SKM-1 treated with dmso at 0.1 percent for 144 hours (cell line): ENCODE data around the gene ESD.
"Not testable (repeated sequence)": the region's sequence is repeated elsewhere in the genome, so short reads cannot be mapped to it uniquely, and the experiment has no call there.

Source experiments
- DNase-seq: peaks from one replicate; lab custom pipeline; 2025; ENCODE audit not compliant: unreplicated experiment; lab: John Stamatoyannopoulos, UW

Gene ESD, protein sequence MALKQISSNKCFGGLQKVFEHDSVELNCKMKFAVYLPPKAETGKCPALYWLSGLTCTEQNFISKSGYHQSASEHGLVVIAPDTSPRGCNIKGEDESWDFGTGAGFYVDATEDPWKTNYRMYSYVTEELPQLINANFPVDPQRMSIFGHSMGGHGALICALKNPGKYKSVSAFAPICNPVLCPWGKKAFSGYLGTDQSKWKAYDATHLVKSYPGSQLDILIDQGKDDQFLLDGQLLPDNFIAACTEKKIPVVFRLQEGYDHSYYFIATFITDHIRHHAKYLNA

GRCh38 chr13:46796515-46797474 lies at the start of gene ESD:
Gene ESD (minus strand): TSS chr13:46797161. CDS start chr13:46791413, 5,748 bp downstream.
- peak; percentile 90 for DNase-seq

- DNase-seq, result no peak
Measured at GRCh38 chr13:46846726-46847125, 49.8 kb upstream of the ESD start.

GRCh38 chr13:46845146-46845545 lies 48.2 kb upstream of the ESD start:
- no peak for DNase-seq

DNA sequence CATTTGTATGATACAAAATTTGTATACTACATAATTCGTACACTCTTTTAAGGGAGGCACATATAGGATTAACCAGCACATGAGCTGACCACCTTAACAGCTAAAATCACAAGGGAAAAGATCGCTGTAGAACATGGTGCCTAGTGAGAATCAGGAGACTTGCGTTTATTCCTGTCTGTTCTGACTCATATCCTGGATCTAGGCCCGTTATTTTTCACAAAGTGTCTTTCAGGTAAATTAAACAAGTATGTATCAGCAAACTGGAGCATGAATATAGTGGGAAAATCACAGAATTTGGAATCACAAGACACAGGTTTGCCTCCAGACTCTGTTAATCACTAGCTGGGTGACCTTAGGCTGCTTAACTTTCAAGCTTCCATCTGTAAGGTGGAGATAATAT lies 47.5 kb upstream of the ESD start:
- DNase-seq, result no peak

GRCh38 chr13:46839399-46839798 lies 42.4 kb upstream of the ESD start:
- DNase-seq, result no peak

DNA sequence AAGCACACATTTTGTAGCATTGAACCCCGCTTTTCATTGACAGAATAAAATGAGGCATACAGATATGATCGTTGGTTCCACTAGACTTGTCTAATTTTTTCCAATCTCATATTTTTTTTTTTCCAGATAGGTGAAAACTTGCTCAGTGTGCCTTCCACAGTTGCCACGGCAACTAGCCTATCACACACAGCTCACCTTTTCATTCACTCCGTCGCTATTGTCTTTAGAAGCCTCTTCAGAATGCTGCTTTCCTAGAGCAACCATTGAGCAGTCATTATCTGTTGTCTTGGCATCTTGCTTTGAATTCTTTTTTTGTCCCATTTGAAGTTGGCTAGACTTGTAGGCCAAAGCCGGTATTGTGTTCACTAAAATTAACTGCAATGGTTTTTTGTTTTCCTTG lies 37.7 kb upstream of the ESD start:
- no peak for DNase-seq

GRCh38 chr13:46831588-46832194 lies 34.7 kb upstream of the ESD start:
- DNase-seq, result peak; percentile 47

GRCh38 chr13:46830405-46831005 lies 33.5 kb upstream of the ESD start:
- DNase-seq, result no peak

DNA sequence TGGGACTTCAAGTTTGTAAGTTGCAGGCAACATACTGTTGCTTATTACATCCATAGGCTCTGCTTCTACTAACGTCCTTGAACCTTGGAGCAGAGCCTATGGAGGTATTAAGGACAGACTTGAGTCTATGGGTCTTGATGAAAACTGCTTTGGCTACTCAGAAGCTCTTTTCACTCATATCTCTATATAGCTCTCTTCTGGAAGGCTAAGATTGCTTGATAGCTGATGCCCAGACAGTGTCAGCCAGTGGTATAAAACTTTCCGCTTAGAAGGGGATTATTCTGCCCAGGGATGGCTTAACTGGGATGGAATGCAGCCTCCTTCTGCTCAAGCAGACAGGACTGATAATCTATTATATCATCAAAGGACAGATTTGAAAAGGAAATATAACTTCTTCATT lies 25.6 kb upstream of the ESD start:
- DNase-seq, result no peak

DNA sequence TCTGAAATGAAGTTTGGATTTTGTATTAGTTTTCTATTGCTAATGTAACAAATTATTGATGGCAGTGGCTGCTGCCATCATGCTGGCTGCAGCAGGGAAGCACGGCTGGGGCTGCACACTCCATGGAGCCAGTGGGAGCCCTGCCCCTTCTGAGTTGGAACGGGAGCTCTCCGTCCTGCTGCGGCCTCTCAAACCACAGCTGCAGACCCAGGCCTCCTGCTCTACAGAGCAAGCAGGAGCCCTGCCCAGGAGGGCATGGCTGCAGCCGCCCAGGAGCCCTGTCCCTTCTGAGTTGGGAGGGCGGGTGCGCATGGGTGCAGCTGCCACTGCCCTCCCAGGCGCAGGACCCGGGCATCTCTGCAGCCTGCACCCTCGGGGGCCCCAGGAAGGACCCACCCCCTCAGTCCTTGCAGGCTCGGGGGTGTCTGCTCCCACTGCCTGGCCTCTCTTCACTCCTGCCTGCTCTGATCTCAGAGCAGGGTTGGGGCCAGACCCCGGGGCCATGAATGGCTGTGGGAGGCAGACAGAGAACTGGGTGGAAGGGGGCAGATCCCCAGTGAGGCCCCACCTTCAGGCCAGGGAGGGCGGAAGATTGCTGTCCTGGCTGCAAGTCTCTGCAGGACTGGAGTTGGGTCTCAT lies 21.0 kb upstream of the ESD start:
- no peak for DNase-seq

GRCh38 chr13:46817095-46817494 lies 20.1 kb upstream of the ESD start:
- DNase-seq, result no peak

DNA sequence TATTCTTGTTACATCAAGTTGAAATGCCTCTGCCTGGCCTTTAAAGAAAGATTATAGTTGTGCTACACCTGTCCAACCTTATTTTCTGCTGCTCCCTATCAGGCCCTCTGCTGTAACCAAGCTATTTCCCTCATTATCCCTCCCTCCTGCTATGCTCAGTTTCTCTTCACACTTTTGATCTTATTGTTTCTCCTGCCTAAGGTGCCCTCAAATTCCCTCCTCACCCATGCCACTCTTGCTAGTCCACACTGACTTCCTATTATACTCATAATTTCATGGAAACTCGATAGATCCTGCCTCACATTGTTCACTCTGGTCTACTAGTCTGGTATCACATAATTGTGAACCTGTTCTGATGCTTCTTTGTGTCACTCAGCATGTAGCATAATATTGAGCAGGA lies 19.4 kb upstream of the ESD start:
- no peak for DNase-seq

GRCh38 chr13:46812301-46812797 lies 15.4 kb upstream of the ESD start:
- DNase-seq, result no peak

DNA sequence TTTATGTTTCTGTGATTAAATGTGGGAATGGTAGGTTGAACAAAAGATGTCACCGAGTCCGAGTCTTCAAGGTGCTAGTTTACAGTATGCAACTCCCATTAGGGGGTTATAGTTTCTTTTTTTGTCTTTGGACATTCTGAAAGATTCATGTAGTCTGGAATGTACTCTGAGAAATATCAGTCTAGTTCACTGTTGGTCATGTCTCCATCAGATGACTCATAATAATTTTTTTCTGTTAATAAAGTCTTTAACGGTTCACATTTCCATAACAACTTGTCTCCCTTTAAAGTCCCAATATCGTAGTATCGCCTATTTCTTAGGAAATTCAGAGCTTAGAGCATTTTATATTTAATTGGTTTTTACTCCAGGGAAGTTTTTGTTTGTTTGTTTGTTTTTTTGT lies 13.5 kb upstream of the ESD start:
- no peak for DNase-seq

- DNase-seq, result not testable (repeated sequence)
Measured at GRCh38 chr13:46804921-46805320, 8.0 kb upstream of the ESD start.

GRCh38 chr13:46804391-46804815 lies 7.4 kb upstream of the ESD start:
- DNase-seq, result no peak

DNA sequence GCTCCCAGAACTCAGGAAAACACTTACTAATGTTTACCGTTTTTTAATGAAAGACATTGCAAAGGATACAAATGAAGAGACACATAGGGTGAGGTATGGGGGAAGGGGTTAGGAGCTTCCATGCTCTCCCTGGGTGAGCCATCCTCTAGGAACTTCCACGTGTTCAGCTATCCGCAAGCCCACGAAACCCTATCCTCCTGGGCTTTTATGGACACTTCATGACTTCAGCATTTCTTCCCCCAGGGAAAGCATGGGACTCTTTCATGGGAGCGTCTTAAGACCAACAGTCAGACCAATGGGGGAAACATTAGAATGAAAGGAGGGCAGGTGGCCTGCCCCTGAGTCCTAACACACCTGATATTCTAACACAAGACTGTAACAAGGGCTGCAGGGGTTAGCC lies 6.6 kb upstream of the ESD start:
- no peak for DNase-seq

GRCh38 chr13:46801858-46802257 lies 4.9 kb upstream of the ESD start:
- DNase-seq, result no peak

DNA sequence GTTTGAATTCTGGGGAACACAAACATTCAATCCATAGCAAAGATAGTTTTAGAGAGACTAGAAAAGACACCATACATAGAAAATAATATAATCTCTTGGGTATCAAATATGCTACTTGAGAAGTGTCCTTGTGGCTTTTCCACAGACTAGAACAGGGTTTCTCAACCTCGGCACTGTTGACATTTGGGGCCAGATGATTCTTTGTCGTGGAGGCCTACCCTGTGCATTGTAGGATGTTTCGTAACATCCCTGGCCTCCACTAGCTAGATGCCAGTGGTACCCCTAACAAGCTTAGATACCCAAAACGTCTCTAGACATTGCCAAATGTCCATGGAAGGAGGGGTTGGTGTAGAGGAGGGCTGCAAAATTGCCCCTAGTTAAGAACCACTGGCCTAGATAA lies 2.2 kb upstream of the ESD start:
- DNase-seq, result no peak

DNA sequence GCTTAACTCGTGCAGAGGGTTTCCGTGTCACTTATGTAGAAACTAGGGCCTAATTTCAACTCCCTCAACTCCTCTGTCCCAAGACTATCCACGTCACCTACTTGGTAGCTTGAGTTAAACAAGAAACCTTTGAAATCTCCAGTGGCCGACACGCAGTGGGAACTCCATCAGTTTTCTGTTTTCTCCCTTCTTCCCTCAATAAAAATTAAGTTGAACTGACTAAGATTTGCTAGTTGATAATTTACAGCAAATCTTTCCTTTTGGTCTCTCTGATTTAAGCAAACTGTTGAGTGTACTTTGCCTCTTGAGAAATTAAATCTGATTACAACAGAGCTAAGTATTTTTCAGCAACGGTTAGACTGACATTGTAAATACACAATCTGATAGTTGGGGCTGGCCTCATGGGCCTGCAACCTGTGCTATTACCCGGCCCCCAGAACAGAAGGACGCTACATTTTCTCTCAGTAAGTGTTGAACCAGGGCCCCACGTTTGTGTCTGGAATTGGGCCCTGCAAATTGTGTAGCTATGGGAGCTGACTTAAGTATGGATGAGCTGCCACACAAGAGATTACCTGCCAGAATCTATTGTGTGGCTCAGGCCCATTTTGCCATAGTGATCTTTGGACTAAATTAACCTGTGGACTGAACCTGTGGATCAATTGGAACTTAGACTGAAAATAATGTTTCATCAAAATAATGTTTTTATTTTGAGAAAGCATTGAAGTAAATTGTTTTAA lies 708 bp upstream of the ESD start:
- peak; percentile 50 for DNase-seq
